IPS-15b (cell line): Measurements from ENCODE around the gene CLTA.
A peak's percentile ranks its signal among the peaks of the same experiment; 100 is the strongest.

ENCODE experiments used
- H3K27me3 ChIP-seq: one replicate; pipeline ENCODE4 v1.6.1; 2013; ENCODE audit warnings: low read length; ENCODE audit not compliant: control insufficient read depth, insufficient read depth
- H3K36me3 ChIP-seq: one replicate; pipeline ENCODE4 v1.6.1; 2013; ENCODE audit warnings: low read length; ENCODE audit not compliant: control insufficient read depth, insufficient read depth
- H3K4me1 ChIP-seq: one replicate; pipeline ENCODE4 v1.6.1; 2013; ENCODE audit warnings: mild to moderate bottlenecking, low read length; ENCODE audit not compliant: control insufficient read depth, insufficient read depth
- H3K4me3 ChIP-seq: one replicate; pipeline ENCODE4 v1.5.1; 2013; ENCODE audit warnings: low read depth, low read length
- H3K9ac ChIP-seq: one replicate; pipeline ENCODE4 v1.6.1; 2013; ENCODE audit warnings: low read depth, mild to moderate bottlenecking, low read length
- H3K9me3 ChIP-seq: one replicate; pipeline ENCODE4 v1.6.1; 2013; ENCODE audit warnings: mild to moderate bottlenecking, low read length; ENCODE audit not compliant: control insufficient read depth, insufficient read depth

The CLTA gene

DNA sequence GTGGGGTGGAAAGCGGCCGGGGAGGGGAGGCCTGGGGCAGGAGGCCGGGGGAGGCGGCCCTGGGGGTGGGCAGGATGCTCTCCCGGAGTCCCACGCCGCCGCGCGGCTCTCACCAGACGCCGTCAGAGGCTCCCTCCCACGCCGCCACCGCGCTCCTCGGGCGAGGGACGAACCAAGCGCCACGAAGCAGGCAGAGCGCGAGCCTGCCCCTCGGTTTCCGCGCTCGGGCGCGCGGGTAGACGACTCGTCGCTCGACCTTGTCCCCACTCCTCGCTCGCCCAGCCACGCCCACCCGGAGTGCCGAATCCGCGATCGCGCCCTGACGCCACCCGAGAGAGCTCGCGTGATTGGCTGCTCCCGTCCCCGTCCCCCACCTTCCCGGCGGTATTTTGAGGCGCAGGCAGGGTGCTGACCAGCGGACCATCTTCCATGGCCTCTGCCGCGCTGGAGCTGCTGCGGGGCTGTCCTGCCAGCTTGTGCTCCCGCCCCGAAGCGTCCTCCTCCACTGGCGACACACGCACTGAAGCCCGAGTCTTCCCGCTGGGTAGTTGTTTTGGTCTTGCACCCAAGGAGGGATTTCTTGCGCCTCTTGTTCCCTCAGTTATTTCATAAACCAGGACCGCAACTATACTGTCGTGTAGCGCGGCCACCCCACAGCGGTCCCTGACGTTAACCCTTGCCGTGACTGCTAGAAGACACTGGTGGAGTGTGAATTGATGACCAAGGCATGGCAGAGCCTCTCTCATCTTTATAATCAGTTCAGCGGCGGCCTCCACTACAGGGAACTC lies 67.7 kb downstream of the CLTA start, which contains the start of gene GNE:
GNE (minus strand) TSS at position 241 of the 788 bp plus-strand sequence. CDS start 9,093 bp downstream, outside the sequence.
- H3K4me3 ChIP-seq, result peak within 1 kb of the TSS; percentile 85
- H3K4me1 ChIP-seq, result no peaks in the 10 kb centered on the region
- peak within 1 kb of the TSS; percentile 65 for H3K9ac ChIP-seq
- H3K27me3 ChIP-seq, result no peaks in the 10 kb centered on the region
- no peaks in the 10 kb centered on the region for H3K9me3 ChIP-seq
- no peaks in the 10 kb centered on the region for H3K36me3 ChIP-seq

DNA sequence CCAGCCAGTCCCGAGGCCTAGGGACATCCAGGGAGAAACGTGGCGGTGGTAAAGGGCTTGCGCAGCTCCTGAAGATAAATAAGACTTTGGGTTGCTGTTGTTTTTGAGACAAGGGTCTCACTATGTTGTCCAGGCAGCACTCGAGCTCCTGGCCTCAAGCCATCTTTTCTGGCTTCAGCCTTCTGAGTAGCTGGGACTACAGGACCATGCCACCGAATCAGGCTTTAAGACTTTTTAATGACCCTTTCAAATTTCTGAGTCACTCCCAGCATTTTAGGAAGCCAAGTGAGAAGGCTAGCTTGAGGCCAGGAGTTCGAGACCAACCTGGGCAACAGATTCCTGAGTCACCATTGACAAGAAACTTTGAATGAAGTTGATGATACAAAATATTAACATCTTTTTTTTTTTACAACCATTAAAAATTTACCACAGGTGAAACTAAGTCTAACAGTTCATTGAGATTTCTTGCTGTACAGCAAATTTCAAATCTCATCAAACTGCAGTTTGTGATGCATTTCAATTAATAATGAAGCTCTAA lies 68.3 kb downstream of the CLTA start:
- Histone ChIP-seq H3K4me3 (peak overlapping the region; percentile 85), H3K4me1 (no peaks in the 10 kb centered on the region), H3K27me3 (no peaks in the 10 kb centered on the region), H3K9ac (peak overlapping the region; percentile 65), H3K9me3 (no peaks in the 10 kb centered on the region), H3K36me3 (no peaks in the 10 kb centered on the region)
